NT2/D1 (cell line): ENCODE data around the gene LEAP2.

ENCODE experiments used
- YY1 ChIP-seq: IDR thresholded peaks from 2 replicates; pipeline ENCODE4 v1.6.1; 2011; ENCODE audit not compliant: insufficient read length, insufficient read depth
- ZNF274 ChIP-seq: IDR thresholded peaks from 2 replicates; pipeline ENCODE4 v1.6.1; 2011; ENCODE audit warnings: mild to moderate bottlenecking, low read depth, low read length

DNA sequence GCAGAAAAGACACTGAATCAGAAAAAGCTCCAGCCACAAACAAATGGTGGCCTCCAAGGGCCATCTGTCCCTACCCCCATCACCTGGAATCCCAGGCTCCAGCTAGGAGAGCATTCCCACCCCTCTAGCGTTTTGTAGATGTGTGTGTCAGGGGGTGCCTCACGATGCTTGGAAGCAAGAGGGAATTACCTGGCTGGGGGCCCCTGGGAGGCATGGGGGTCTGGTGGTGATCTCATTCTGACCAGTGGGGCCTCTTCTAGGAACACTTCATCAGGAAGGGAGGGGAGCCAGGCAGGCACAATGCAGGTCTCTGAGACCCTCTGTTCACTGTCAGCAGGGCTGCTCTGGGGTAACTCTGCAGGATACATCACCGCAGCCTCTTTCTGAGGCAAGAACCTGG lies 49.0 kb upstream of the LEAP2 start:
- TF ChIP-seq ZNF274 (no peak), YY1 (no peak)
